GM18858 (cell line): Measurements from ENCODE around the gene TUBGCP3.

ENCODE experiments used
- ATAC-seq: cut with Tn5 transposase; IDR thresholded peaks from one replicate; pipeline ENCODE4 v1.9.1; 2021; ENCODE audit not compliant: unreplicated experiment

TUBGCP3 gene

DNA sequence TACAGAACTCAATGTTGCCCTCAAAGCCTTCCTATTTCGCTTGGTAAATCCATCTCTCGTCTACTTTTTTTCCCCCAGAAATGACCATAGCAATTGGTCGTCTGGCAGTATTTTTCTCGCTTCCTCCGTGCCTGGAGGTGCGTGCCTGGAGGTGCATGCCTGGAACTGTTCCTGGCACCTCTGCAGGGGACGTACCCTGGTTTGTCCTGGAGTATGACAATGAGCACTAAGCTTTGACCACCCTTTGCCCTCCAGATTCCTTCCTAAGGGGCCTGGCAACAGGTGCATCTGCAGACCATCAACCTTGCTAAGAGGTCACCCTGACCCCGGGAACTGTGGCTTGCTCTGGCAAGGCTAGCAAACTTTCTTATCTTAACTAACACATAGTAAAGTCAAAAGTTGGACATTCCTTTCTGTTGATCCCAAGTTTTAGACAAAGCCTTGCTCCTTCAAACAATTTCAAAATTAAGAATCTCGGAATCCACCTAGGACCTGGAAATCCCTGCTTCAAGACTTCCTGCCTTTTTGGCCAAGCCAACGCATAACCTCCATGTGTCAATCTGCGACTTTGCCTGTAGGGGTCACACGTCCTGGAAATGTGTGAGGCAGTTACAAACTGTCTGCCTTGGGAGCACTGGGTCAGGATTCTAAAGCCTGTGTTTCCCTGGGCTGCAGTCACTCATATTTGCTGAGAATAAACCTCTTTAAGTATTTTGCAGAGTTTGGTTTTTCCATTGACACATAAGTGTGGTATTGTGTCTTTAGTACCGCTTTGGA, 28.8 kb upstream of the TUBGCP3 start:
- peak; percentile 66 for ATAC-seq

GRCh38 chr13:112615391-112615790, 27.4 kb upstream of the TUBGCP3 start:
- no peak for ATAC-seq

DNA sequence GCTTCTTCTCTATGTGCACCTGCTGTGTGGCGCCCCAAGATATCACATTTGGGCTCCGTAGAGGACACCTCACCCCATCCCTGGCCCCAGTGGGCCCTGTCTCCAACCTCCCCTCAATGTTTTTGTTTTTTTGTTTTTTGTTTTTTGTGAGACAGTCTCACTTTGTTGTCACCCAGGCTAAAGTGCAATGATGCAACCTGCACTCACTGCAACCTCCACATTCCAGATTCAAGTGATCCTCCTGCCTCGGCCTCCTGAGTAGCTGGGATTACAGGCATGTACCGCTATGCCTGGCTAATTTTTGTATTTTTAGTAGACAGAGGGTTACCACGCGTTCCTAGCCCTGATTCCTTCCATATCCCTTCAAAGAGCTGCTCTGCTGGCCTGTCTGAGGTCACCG, 26.9 kb upstream of the TUBGCP3 start:
- no peak for ATAC-seq

GRCh38 chr13:112608212-112608611, 20.3 kb upstream of the TUBGCP3 start:
- no peak for ATAC-seq

- ATAC-seq: peak; percentile 94
Observed at GRCh38 chr13:112606109-112607001, 18.4 kb upstream of the TUBGCP3 start.

DNA sequence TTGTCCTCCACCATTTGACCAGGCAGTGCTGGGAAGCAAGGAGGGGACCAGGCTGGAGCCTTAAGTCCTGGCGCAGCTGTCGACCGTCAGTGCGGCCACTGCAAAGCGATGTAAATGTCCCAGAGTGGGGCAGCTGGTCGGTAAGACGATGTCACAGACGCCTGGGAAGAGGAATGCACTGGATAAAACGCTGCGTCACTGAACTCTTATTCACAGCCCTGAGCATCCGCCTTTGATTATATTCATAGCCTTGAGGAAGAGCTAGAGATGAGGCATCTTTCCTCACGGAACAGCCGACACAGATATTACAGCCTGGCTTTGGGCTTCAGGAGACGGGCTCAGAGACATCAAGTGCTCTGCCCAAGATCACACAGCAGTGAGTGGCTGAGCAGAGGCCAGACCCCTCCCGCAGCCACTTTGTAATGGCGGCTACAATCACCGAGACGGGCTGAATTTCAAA, 17.6 kb upstream of the TUBGCP3 start:
- ATAC-seq: no peak

DNA sequence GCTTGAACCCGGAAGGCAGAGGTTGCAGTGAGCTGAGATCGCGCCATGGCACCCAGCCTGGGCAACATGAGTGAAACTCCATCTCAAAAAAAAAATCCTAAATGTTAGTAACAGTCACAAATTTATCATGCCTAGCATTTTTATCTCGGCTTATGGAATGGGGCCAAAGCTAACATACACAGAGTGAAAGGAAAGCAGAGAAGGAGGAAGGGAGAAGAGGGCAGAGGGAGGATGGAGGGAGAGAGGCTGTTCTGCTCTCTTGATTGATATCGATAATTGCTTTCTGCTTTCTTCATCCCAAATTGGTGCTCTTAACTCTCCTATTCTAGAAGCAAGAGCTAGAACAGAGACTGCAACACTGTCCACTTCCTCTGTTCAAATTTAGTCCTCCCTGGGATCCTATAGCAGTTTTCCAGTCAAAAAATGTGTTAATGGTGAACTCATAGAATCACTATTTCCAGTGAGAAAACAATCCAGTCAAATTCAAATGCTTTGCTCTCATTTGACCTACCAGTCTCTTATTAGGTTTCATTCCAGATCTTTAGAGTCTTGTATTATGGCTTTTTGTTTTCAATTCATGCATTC, 15.8 kb upstream of the TUBGCP3 start:
- ATAC-seq: no peak

- no peak for ATAC-seq
Observed at GRCh38 chr13:112602189-112602588, 14.2 kb upstream of the TUBGCP3 start.

DNA sequence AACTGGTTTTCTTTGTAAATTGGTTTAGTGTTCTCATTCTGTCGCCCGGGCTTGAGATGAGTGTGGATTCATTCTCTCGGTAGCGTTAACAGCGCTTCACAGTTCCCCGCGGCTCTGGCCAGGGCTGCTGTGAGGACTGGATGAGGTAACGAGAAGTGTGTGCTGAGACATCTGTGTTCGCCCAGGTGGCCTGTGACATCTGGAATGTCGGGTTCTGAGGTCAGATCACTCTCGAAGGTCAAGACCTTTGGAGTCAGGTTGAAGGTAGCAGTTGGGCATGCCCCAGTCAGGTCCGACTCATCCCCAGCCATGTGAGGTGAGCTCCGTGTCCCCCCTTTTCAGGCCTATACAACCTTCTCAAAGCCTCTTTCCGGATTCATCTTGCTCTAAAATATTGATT, 13.4 kb upstream of the TUBGCP3 start:
- no peak for ATAC-seq

GRCh38 chr13:112596235-112596634, 8.3 kb upstream of the TUBGCP3 start:
- ATAC-seq: no peak

DNA sequence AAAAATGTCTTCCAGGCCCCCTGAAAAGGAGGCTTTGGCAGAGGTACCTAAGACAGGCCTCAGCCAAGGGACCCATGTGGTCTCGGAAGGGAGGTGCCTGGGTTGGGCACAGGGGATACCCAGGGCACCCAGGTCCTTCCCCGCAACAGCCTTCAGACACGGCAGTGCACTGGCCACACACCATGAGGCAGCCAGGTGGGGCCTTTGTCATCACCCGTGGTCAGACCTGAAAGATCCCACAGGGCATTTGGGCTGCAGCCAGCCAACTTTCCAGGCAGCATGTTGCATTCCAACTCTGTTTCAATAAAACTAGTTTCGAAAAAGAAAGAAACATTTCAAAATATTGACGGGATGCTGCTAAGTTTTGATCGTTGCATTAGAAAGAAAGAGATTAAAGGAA, 4.7 kb upstream of the TUBGCP3 start:
- ATAC-seq: no peak

GRCh38 chr13:112592181-112592580, 4.2 kb upstream of the TUBGCP3 start:
- no peak for ATAC-seq

- ATAC-seq: no peak
Observed at GRCh38 chr13:112588490-112589297, 741 bp upstream of the TUBGCP3 start.

- peak; percentile 30 for ATAC-seq
Observed at GRCh38 chr13:112587212-112587763, 665 bp downstream of the TUBGCP3 start.

- no peak for ATAC-seq
Observed at GRCh38 chr13:112586334-112586960, 1.5 kb downstream of the TUBGCP3 start.

GRCh38 chr13:112583592-112584277, 4.2 kb downstream of the TUBGCP3 start:
- ATAC-seq: peak; percentile 40

GRCh38 chr13:112582263-112582662, 5.7 kb downstream of the TUBGCP3 start:
- ATAC-seq: no peak

DNA sequence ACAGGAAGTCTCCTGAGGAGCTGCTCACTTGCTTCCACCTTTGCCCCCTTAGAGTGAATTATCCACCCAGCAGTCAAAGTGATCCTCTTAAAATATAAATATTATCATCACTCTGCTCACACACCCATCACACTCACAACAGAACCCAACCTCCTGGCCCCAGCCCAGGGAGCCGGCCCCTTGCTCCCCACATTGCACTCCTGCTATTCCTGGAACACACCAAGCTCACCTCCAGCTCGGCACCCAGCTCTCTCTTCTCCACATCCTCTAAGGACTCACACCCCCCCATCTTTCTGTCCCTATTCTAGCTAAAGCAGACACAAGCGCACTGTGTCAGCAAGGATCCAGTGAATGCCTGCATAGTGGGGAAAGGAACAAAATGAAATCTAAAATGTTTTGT, 7.0 kb downstream of the TUBGCP3 start:
- no peak for ATAC-seq

GRCh38 chr13:112580211-112580610, 7.7 kb downstream of the TUBGCP3 start:
- no peak for ATAC-seq
